OCI-LY3 (cell line): ENCODE results near the gene PITPNM1.

Experiments
- CTCF ChIP-seq: fragments of 200-600, 300-600 bp; sonication (generic); IDR thresholded peaks from 2 replicates; pipeline ENCODE4 v1.5.1; 2014; ENCODE audit warnings: antibody characterized with exemption, low read length, low read depth
- EZH2phosphoT487 ChIP-seq: fragments of 200-600 bp; shearing (Covaris generic); IDR thresholded peaks from 2 replicates; pipeline ENCODE4 v1.6.1; 2018; ENCODE audit warnings: antibody characterized with exemption, mixed run types, low read depth

GRCh38 chr11:67532889-67533288 lies 27.7 kb upstream of the PITPNM1 start:
- TF ChIP-seq CTCF = no peak
- TF ChIP-seq EZH2phosphoT487 = no peak
